Hematopoietic multipotent progenitor cell (in vitro differentiated cells): Measurements from ENCODE around the gene WDR31. TPM values are rescaled to one million over a fixed set of nuclear protein-coding genes. Genes with fewer than 3 reads are reported as not detected.

Experiments
- total RNA-seq: library from RNA; depleted of rRNA; stranded (reverse); fragments of >200 nt; gene quantifications from one replicate; pipeline ENCODE4 v1.2.3, GENCODE V29; 2012

The WDR31 gene
- total RNA-seq, 1 donor, result 3.2 TPM

Other genes starting within 250 kb of the WDR31 start
- 15.1 TPM for gene SLC31A2, start 189.3 kb downstream of the WDR31 start, total RNA-seq
- gene FKBP15, start 119.0 kb downstream of the WDR31 start, total RNA-seq, result 17.8 TPM
- 5.4 TPM for gene SLC31A1, start 118.7 kb downstream of the WDR31 start, total RNA-seq
- gene CDC26, start 64.7 kb downstream of the WDR31 start, total RNA-seq, result 8.1 TPM
- gene PRPF4, start 64.6 kb downstream of the WDR31 start, total RNA-seq, result 20.5 TPM
- under 0.01 TPM for gene RNF183, start 36.9 kb downstream of the WDR31 start, total RNA-seq
- 55.7 TPM for gene BSPRY, start 9.3 kb upstream of the WDR31 start, total RNA-seq
- gene HDHD3, start 36.7 kb upstream of the WDR31 start, total RNA-seq, result 48.5 TPM
- 42.0 TPM for gene ALAD, start 61.0 kb upstream of the WDR31 start, total RNA-seq
- 59.0 TPM for gene POLE3, start 70.4 kb upstream of the WDR31 start, total RNA-seq
- 2.7 TPM for gene C9orf43, start 70.5 kb upstream of the WDR31 start, total RNA-seq
- gene RGS3, start 123.5 kb upstream of the WDR31 start, total RNA-seq, result 34.7 TPM